Eye (tissue), 1 donor: ENCODE results near the gene NPEPL1.

Experiments
- DNase-seq: peaks from one replicate; pipeline ENCODE4 v3.0.0-alpha.2; 2015

Gene NPEPL1

GRCh38 chr20:58701431-58702160, 9.0 kb downstream of the NPEPL1 start:
- DNase-seq: no peak

GRCh38 chr20:58702161-58702510, 9.5 kb downstream of the NPEPL1 start:
- DNase-seq: no peak

- no peak for DNase-seq
Measured at GRCh38 chr20:58702859-58703648, 10.5 kb downstream of the NPEPL1 start.

GRCh38 chr20:58703765-58704371, 11.3 kb downstream of the NPEPL1 start:
- no peak for DNase-seq

GRCh38 chr20:58705208-58705926, 12.8 kb downstream of the NPEPL1 start:
- no peak for DNase-seq

- no peak for DNase-seq
Measured at GRCh38 chr20:58706150-58706892, 13.7 kb downstream of the NPEPL1 start.

GRCh38 chr20:58706975-58707681, 14.5 kb downstream of the NPEPL1 start:
- DNase-seq: no peak

GRCh38 chr20:58707770-58708169, 15.2 kb downstream of the NPEPL1 start:
- no peak for DNase-seq

- no peak for DNase-seq
Measured at GRCh38 chr20:58708246-58708931, 15.8 kb downstream of the NPEPL1 start.

GRCh38 chr20:58709013-58709702, 16.6 kb downstream of the NPEPL1 start:
- DNase-seq: no peak

- no peak for DNase-seq
Measured at GRCh38 chr20:58709703-58710039, 17.1 kb downstream of the NPEPL1 start.

GRCh38 chr20:58710481-58711265, 18.1 kb downstream of the NPEPL1 start:
- DNase-seq: no peak

GRCh38 chr20:58711266-58712051, 18.9 kb downstream of the NPEPL1 start:
- no peak for DNase-seq

- no peak for DNase-seq
Measured at GRCh38 chr20:58712151-58712791, 19.7 kb downstream of the NPEPL1 start.

GRCh38 chr20:58712806-58713731, 20.5 kb downstream of the NPEPL1 start:
- no peak for DNase-seq

- no peak for DNase-seq
Measured at GRCh38 chr20:58713801-58714339, 21.3 kb downstream of the NPEPL1 start.

- no peak for DNase-seq
Measured at GRCh38 chr20:58714340-58714922, 21.8 kb downstream of the NPEPL1 start.
